Liver (tissue), 9 donors: ENCODE data around the gene COL11A1. TPM values are rescaled to one million over a fixed set of nuclear protein-coding genes. Genes with fewer than 3 reads are reported as not detected.

Experiments
- DNase-seq: peaks from one replicate; pipeline ENCODE4 v3.0.0-alpha.2; 2017; ENCODE audit warnings: low spot score
- H3K27ac ChIP-seq, 2 donors: one replicate each; pipeline ENCODE4 v1.7.0; 2013; ENCODE audit warnings: inconsistent platforms in 2 of 2, low read length in 2 of 2, control low read depth in 1 of 2, low read depth in 1 of 2, mild to moderate bottlenecking in 1 of 2
- H3K27me3 ChIP-seq, 4 donors: one replicate each; pipeline versions ENCODE4 v1.6.1 to v1.7.0; 2013; ENCODE audit warnings: low read length in 3 of 4, inconsistent platforms in 1 of 4, mild to moderate bottlenecking in 1 of 4, moderate library complexity in 1 of 4; ENCODE audit not compliant: control insufficient read depth in 4 of 4, insufficient read depth in 4 of 4
- H3K36me3 ChIP-seq, 4 donors: one replicate each; pipeline versions ENCODE4 v1.6.1 to v1.7.0; 2013; ENCODE audit warnings: low read length in 3 of 4, mild to moderate bottlenecking in 3 of 4, low read depth in 1 of 4, moderate library complexity in 1 of 4; ENCODE audit not compliant: control insufficient read depth in 4 of 4, insufficient read depth in 3 of 4
- H3K4me1 ChIP-seq, 4 donors: one replicate each; pipeline versions ENCODE4 v1.6.1 to v1.7.0; 2013; ENCODE audit warnings: low read length in 3 of 4, mild to moderate bottlenecking in 3 of 4, moderate library complexity in 1 of 4; ENCODE audit not compliant: control insufficient read depth in 4 of 4, insufficient read depth in 4 of 4
- H3K4me3 ChIP-seq, 3 donors: one replicate each; pipeline versions ENCODE4 v1.6.1 to v1.7.0; 2013; ENCODE audit warnings: low read length in 3 of 3, control low read depth in 1 of 3, low read depth in 1 of 3, mild to moderate bottlenecking in 1 of 3
- H3K9ac ChIP-seq, 2 donors: one replicate each; pipeline ENCODE4 v1.7.0; 2013; ENCODE audit warnings: low read length in 2 of 2, mild to moderate bottlenecking in 2 of 2, moderate library complexity in 2 of 2, control low read depth in 1 of 2, low read depth in 1 of 2
- H3K9me3 ChIP-seq, 4 donors: one replicate each; pipeline versions ENCODE4 v1.6.1 to v1.7.0; 2013; ENCODE audit warnings: low read length in 3 of 4; ENCODE audit not compliant: control insufficient read depth in 4 of 4
- ATF3 ChIP-seq: IDR thresholded peaks from 2 replicates; pipeline ENCODE4 v1.6.1; 2016; ENCODE audit warnings: antibody characterized with exemption
- EGR1 ChIP-seq, 2 donors: IDR thresholded peaks; 2 replicates each; pipeline ENCODE4 v1.6.1; 2016 to 2018; ENCODE audit warnings: antibody characterized with exemption in 2 of 2, low read depth in 2 of 2
- FOXA1 ChIP-seq: IDR thresholded peaks from 2 replicates; pipeline ENCODE4 v1.6.1; 2016; ENCODE audit warnings: antibody characterized with exemption
- FOXA2 ChIP-seq: IDR thresholded peaks from 2 replicates; pipeline ENCODE4 v1.6.1; 2016; ENCODE audit warnings: antibody characterized with exemption
- HNF4A ChIP-seq, 2 donors: conservative IDR thresholded peaks; 2 replicates each; pipeline ENCODE4 v1.6.1; 2016; ENCODE audit warnings: antibody characterized with exemption in 2 of 2, mild to moderate bottlenecking in 2 of 2
- HNF4G ChIP-seq: IDR thresholded peaks from 2 replicates; pipeline ENCODE4 v1.6.1; 2016; ENCODE audit warnings: antibody characterized with exemption
- JUND ChIP-seq, 2 donors: IDR thresholded peaks; 2 replicates each; pipeline ENCODE4 v1.6.1; 2016; ENCODE audit warnings: antibody characterized with exemption in 2 of 2
- MAX ChIP-seq: IDR thresholded peaks from 2 replicates; pipeline ENCODE4 v1.6.1; 2016; ENCODE audit warnings: antibody characterized with exemption
- NR2F2 ChIP-seq: IDR thresholded peaks from 2 replicates; pipeline ENCODE4 v1.6.1; 2016; ENCODE audit warnings: antibody characterized with exemption
- RAD21 ChIP-seq, 2 donors: IDR thresholded peaks; 2 replicates each; pipeline ENCODE4 v1.6.1; 2016; ENCODE audit warnings: antibody characterized with exemption in 2 of 2, mild to moderate bottlenecking in 2 of 2
- REST ChIP-seq: IDR thresholded peaks from 2 replicates; pipeline ENCODE4 v1.6.1; 2016; ENCODE audit warnings: antibody characterized with exemption, mild to moderate bottlenecking
- RXRA ChIP-seq, 2 donors: IDR thresholded peaks; 2 replicates each; pipeline ENCODE4 v1.6.1; 2017 to 2018; ENCODE audit warnings: antibody characterized with exemption in 2 of 2, mild to moderate bottlenecking in 1 of 2
- SP1 ChIP-seq: IDR thresholded peaks from 2 replicates; pipeline ENCODE4 v1.6.1; 2018; ENCODE audit warnings: antibody characterized with exemption, mild to moderate bottlenecking
- ZBTB33 ChIP-seq: IDR thresholded peaks from 2 replicates; pipeline ENCODE4 v1.6.1; 2016; ENCODE audit warnings: antibody characterized with exemption
- WGBS: extraction: QIAGEN DNeasy Blood & Tissue Kit; methylation state at CpG from one replicate; pipeline ENCODE4 v1.1.7; 2013; 5-methylcytosine and 5-hydroxymethylcytosine counted together
- polyA plus RNA-seq, 2 donors: library from polyadenylated mRNA; stranded (reverse) in 1 of 2; unstranded in 1 of 2; fragments of 200-250 nt in 1 of 2; fragments of >200 nt in 1 of 2; fragmentation: Nextera tagmentation in 1 of 2; extraction: Ambion mirVana in 1 of 2; gene quantifications; one replicate each; pipeline versions ENCODE4 v1.2.1 to v1.2.3, GENCODE V29; 2013 to 2015
- total RNA-seq, 2 donors: library from RNA; depleted of rRNA; stranded (reverse); fragments of >200 nt; gene quantifications; one replicate each; pipeline ENCODE4 v1.2.3, GENCODE V29; 2014
- donor health status: healthy.
- donor health status: healthy.
- donor health status: healthy.
- donor health status: healthy.
- donor health status: healthy.

The COL11A1 gene
- total and polyA plus RNA-seq, 4 donors = 0.01 to 0.42 TPM; not detected in 2

- TF ChIP-seq RXRA (IDR thresholded peaks at IDR 0.05) (no peak), FOXA2 (no peak), EGR1 (IDR thresholded peaks at IDR 0.05; ENCODE audit: low read depth in 2 of 2) (no peak), ATF3 (no peak), RAD21 (IDR thresholded peaks at IDR 0.05) (no peak), JUND (IDR thresholded peaks at IDR 0.05) (no peak), HNF4A (conservative IDR thresholded peaks at IDR 0.05) (no peak)
- Histone ChIP-seq H3K36me3 (no peaks in the 10 kb centered on the region), H3K27ac (no peak overlapping the region), H3K9ac (no peak overlapping the region), H3K4me3 (no peak overlapping the region), H3K27me3 (peaks cover 0 to 5% (median 2%) of the 10 kb centered on the region in 4 donors), H3K9me3 (no peaks in the 10 kb centered on the region), H3K4me1 (peaks cover 5 to 17% (median 6%) of the 10 kb centered on the region in 4 donors)
- DNase-seq = no peak
- WGBS = 78% methylated on average over 1 of the region's 1 CpG
Measured at GRCh38 chr1:103111926-103112325, 3.6 kb upstream of the COL11A1 start.

- H3K36me3 ChIP-seq = no peaks in the 10 kb centered on the region
- TF ChIP-seq HNF4G (no peak), RAD21 (IDR thresholded peaks at IDR 0.05) (no peak), SP1 (no peak), REST (no peak), ATF3 (no peak), FOXA2 (no peak), HNF4A (conservative IDR thresholded peaks at IDR 0.05) (no peak), FOXA1 (no peak), NR2F2 (no peak), EGR1 (IDR thresholded peaks at IDR 0.05; ENCODE audit: low read depth in 2 of 2) (no peak), MAX (no peak), RXRA (IDR thresholded peaks at IDR 0.05) (no peak), JUND (IDR thresholded peaks at IDR 0.05) (no peak)
- no peak overlapping the region for H3K27ac ChIP-seq
- 48% methylated on average over 1 of the region's 1 CpG for WGBS
- H3K4me1 ChIP-seq = peaks cover 5 to 22% (median 13%) of the 10 kb centered on the region in 4 donors
- no peaks in the 10 kb centered on the region for H3K9me3 ChIP-seq
- no peak overlapping the region for H3K9ac ChIP-seq
- DNase-seq = no peak
- H3K4me3 ChIP-seq = no peak overlapping the region
- H3K27me3 ChIP-seq = peaks cover 0 to 3% (median under 1%) of the 10 kb centered on the region in 4 donors
Measured at GRCh38 chr1:103110701-103111100, 2.4 kb upstream of the COL11A1 start.

- 76% methylated on average over 6 of the region's 6 CpGs for WGBS
- Histone ChIP-seq H3K27me3 (peaks cover 0 to 3% (median under 1%) of the 10 kb centered on the region in 4 donors), H3K9ac (no peak overlapping the region), H3K36me3 (no peaks in the 10 kb centered on the region), H3K4me3 (no peak overlapping the region), H3K9me3 (no peaks in the 10 kb centered on the region), H3K4me1 (peaks cover 5 to 22% (median 13%) of the 10 kb centered on the region in 4 donors), H3K27ac (no peak overlapping the region)
- no peak for DNase-seq
- no peak for TF ChIP-seq RAD21 (IDR thresholded peaks at IDR 0.05)
- no peak for TF ChIP-seq REST
- no peak for TF ChIP-seq EGR1 (IDR thresholded peaks at IDR 0.05; ENCODE audit: low read depth in 2 of 2)
- no peak for TF ChIP-seq HNF4G
- TF ChIP-seq ZBTB33 = no peak
- TF ChIP-seq FOXA1 = no peak
- no peak for TF ChIP-seq JUND (IDR thresholded peaks at IDR 0.05)
Measured at GRCh38 chr1:103109311-103109920, 1.1 kb upstream of the COL11A1 start.
